Gastroesophageal sphincter (tissue), 4 donors: ENCODE measurements around the gene NLRP5. TPM values are rescaled to one million over a fixed set of nuclear protein-coding genes. Genes with fewer than 3 reads are reported as not detected.
"Not testable (repeated sequence)": the region's sequence is repeated elsewhere in the genome, so short reads cannot be mapped to it uniquely, and the experiment has no call there.

ENCODE experiments used
- ATAC-seq: fragments of 150-250 bp; one replicate; pipeline ENCODE4 v1.9.1; 2016; ENCODE audit warnings: mild to moderate bottlenecking, moderate library complexity
- H3K27ac ChIP-seq, 4 donors: fragments of 200-600 bp; sonication (generic) in 3 of 4; 1 replicate in 3 of 4; 2 replicates in 1 of 4; pipeline ENCODE4 v1.5.1; 2016 to 2019
- H3K27me3 ChIP-seq: fragments of 200-600 bp; sonication (generic); one replicate; pipeline ENCODE4 v1.5.1; 2019
- H3K36me3 ChIP-seq, 2 donors: fragments of 200-600 bp; sonication (generic); one replicate each; pipeline ENCODE4 v1.5.1; 2019; ENCODE audit warnings: control low read depth in 1 of 2
- H3K4me1 ChIP-seq, 3 donors: fragments of 200-600 bp; sonication (generic); 1 replicate in 2 of 3; 2 replicates in 1 of 3; pipeline ENCODE4 v1.5.1; 2016 to 2019; ENCODE audit warnings: control low read depth in 2 of 3
- H3K4me3 ChIP-seq, 2 donors: fragments of 200-600 bp; sonication (generic); one replicate each; pipeline ENCODE4 v1.5.1; 2019; ENCODE audit warnings: mild to moderate bottlenecking in 1 of 2, moderate library complexity in 1 of 2
- H3K9me3 ChIP-seq, 3 donors: fragments of 200-600 bp; sonication (generic); one replicate each; pipeline ENCODE4 v1.5.1; 2017 to 2019; ENCODE audit warnings: control low read depth in 2 of 3
- EP300 ChIP-seq: sonication (generic); formaldehyde crosslinking; IDR thresholded peaks from one replicate; pipeline ENCODE4 v1.6.1; 2017; ENCODE audit warnings: antibody characterized with exemption, mild to moderate bottlenecking
- POLR2A ChIP-seq, 2 donors: fragments of 450-650 bp; IDR thresholded peaks; one replicate each; pipeline ENCODE4 v1.6.1; 2017; ENCODE audit warnings: antibody characterized with exemption in 2 of 2, mild to moderate bottlenecking in 2 of 2, moderate library complexity in 1 of 2
- POLR2AphosphoS5 ChIP-seq: sonication (generic); formaldehyde crosslinking; IDR thresholded peaks from one replicate; pipeline ENCODE4 v1.6.1; 2017; ENCODE audit warnings: antibody characterized with exemption
- WGBS, 2 donors: methylation state at CpG; one replicate each; pipeline ENCODE4 v1.1.5; 2018; ENCODE audit warnings: low coverage in 1 of 2; 5-methylcytosine and 5-hydroxymethylcytosine counted together
- total RNA-seq, 4 donors: library from RNA; depleted of rRNA; stranded (reverse); fragments of >200 nt; gene quantifications; one replicate each; pipeline ENCODE4 v1.1.0, GENCODE V29; 2016
- TF ChIP-seq, protein P1 (sequence below), 4 experiments: fragments of 200-600 bp in 2 of 4; fragments of 450-650 bp in 2 of 4; sonication (generic) in 1 of 4; IDR thresholded peaks; one replicate each; pipeline ENCODE4 v1.5.1; 2017 to 2019; ENCODE audit warnings: antibody characterized with exemption in 4 of 4, mild to moderate bottlenecking in 2 of 4, moderate library complexity in 2 of 4

The NLRP5 gene
- total RNA-seq, 4 donors from 2014 or later: not detected

DNA sequence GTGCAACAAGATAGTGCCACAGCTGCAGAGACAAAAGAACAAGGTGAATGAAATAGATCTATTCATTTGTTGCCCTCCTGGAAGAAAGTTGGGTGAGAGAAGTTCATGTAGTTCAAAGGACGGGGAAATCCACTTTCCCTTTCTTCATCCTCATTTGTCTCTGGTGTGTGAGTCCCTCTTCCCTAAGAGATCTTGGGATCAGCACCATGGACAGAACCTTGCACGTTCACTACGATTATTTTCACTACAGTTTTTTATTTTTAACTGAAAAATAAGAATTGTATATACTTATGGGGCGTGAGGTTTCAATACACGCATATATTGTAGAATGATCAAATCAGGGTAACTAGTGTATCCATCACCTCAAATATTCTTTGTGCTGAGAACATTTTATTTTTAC is 29.2 kb downstream of the NLRP5 start:
- H3K36me3 ChIP-seq: no peaks in the 10 kb centered on the region
- H3K4me3 ChIP-seq: no peak overlapping the region
- WGBS, 2 donors: 23 to 34% methylated on average over 5 of the region's 5 CpGs
- H3K4me1 ChIP-seq: no peaks in the 10 kb centered on the region
- H3K9me3 ChIP-seq: peaks cover 0 to 11% (median 0%) of the 10 kb centered on the region in 3 donors
- H3K27me3 ChIP-seq: peaks cover 14% of the 10 kb centered on the region
- TF ChIP-seq POLR2A (IDR thresholded peaks at IDR 0.05) (no peak), POLR2AphosphoS5 (no peak), EP300 (no peak)
- TF ChIP-seq, protein P1, sequence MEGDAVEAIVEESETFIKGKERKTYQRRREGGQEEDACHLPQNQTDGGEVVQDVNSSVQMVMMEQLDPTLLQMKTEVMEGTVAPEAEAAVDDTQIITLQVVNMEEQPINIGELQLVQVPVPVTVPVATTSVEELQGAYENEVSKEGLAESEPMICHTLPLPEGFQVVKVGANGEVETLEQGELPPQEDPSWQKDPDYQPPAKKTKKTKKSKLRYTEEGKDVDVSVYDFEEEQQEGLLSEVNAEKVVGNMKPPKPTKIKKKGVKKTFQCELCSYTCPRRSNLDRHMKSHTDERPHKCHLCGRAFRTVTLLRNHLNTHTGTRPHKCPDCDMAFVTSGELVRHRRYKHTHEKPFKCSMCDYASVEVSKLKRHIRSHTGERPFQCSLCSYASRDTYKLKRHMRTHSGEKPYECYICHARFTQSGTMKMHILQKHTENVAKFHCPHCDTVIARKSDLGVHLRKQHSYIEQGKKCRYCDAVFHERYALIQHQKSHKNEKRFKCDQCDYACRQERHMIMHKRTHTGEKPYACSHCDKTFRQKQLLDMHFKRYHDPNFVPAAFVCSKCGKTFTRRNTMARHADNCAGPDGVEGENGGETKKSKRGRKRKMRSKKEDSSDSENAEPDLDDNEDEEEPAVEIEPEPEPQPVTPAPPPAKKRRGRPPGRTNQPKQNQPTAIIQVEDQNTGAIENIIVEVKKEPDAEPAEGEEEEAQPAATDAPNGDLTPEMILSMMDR (IDR thresholded peaks at IDR 0.05): no peak
- ATAC-seq: no peak
- H3K27ac ChIP-seq: no peak overlapping the region

- H3K36me3 ChIP-seq, H3K4me3 ChIP-seq, H3K4me1 ChIP-seq, ATAC-seq, H3K27ac ChIP-seq: not testable (repeated sequence)
- Histone ChIP-seq H3K27me3 (peaks cover 24% of the 10 kb centered on the region), H3K9me3 (peaks cover 0 to 11% (median 0%) of the 10 kb centered on the region in 3 donors)
- WGBS, 2 donors: 71% methylated on average over 2 of the region's 2 CpGs; no CpG with 5 or more reads in 1 of the 2 donors
Measured at GRCh38 chr19:56019325-56019724, 32.8 kb downstream of the NLRP5 start.

- H3K4me3 ChIP-seq, H3K27ac ChIP-seq, ATAC-seq, H3K36me3 ChIP-seq, H3K4me1 ChIP-seq: not testable (repeated sequence)
- H3K27me3 ChIP-seq: peaks cover 24% of the 10 kb centered on the region
- H3K9me3 ChIP-seq: peaks cover 0 to 11% (median 0%) of the 10 kb centered on the region in 3 donors
- 75 to 79% methylated on average over 2 of the region's 7 CpGs for WGBS, 2 donors
Measured at GRCh38 chr19:56020355-56020975, 33.9 kb downstream of the NLRP5 start.

DNA sequence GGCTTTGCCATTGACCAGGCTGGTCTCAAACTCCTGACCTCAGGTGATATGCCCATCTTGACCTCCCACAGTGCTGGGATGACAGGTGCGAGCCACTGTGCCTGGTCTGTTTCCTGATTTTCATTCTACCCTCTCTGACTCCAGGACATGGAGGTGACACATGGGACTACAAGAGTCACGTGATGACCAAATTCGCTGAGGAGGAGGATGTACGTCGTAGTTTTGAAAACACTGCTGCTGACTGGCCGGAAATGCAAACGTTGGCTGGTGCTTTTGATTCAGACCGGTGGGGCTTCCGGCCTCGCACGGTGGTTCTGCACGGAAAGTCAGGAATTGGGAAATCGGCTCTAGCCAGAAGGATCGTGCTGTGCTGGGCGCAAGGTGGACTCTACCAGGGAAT is 40.2 kb downstream of the NLRP5 start:
- 87% methylated on average over 3 of the region's 15 CpGs for WGBS, 2 donors
- no peak for ATAC-seq
- Histone ChIP-seq H3K4me3 (no peak overlapping the region), H3K4me1 (no peaks in the 10 kb centered on the region), H3K27ac (no peak overlapping the region), H3K9me3 (no peaks in the 10 kb centered on the region), H3K36me3 (no peaks in the 10 kb centered on the region), H3K27me3 (peaks cover 10% of the 10 kb centered on the region)
- TF ChIP-seq POLR2A (IDR thresholded peaks at IDR 0.05): no peak
- no peak for TF ChIP-seq EP300
- TF ChIP-seq POLR2AphosphoS5: no peak
- TF ChIP-seq, protein P1 (IDR thresholded peaks at IDR 0.05): no peak

DNA sequence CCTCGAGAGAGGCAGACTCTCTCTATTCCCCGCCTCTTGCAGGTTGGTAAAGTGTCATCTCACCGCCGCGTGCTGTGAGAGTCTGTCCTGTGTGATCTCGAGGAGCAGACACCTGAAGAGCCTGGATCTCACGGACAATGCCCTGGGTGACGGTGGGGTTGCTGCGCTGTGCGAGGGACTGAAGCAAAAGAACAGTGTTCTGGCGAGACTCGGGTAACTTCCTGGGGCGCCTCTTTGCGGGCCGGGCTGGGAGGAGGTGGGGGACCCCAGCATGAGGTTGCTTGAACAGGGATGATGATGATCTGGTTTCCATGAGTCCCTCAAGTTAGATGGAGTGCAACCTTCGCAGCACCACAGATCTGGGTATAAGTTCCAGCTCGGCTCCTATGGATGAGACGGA is 67.0 kb downstream of the NLRP5 start:
- peaks cover 0 to 16% (median 0%) of the 10 kb centered on the region in 3 donors for H3K9me3 ChIP-seq
- H3K4me1 ChIP-seq: no peaks in the 10 kb centered on the region
- TF ChIP-seq EP300 (no peak), POLR2A (IDR thresholded peaks at IDR 0.05) (no peak), POLR2AphosphoS5 (no peak)
- TF ChIP-seq, protein P1 (IDR thresholded peaks at IDR 0.05): no peak
- 70 to 82% methylated on average over 2 to 13 of the region's 18 CpGs for WGBS, 2 donors
- H3K27ac ChIP-seq: no peak overlapping the region
- no peak overlapping the region for H3K4me3 ChIP-seq
- no peaks in the 10 kb centered on the region for H3K36me3 ChIP-seq
- ATAC-seq: no peak
- H3K27me3 ChIP-seq: peaks cover 55% of the 10 kb centered on the region
